GM15510 (cell line): ENCODE data around the gene IPO8.

ENCODE experiments used
- POLR2A ChIP-seq: IDR thresholded peaks from 3 replicates; pipeline ENCODE4 v1.6.1; 2011; ENCODE audit warnings: borderline replicate concordance; ENCODE audit not compliant: insufficient read length; ENCODE audit errors: extremely low read depth

Gene IPO8

GRCh38 chr12:30696943-30697342 is 1.3 kb upstream of the IPO8 start:
- no peak for TF ChIP-seq POLR2A

GRCh38 chr12:30696486-30696885 is 817 bp upstream of the IPO8 start:
- no peak for TF ChIP-seq POLR2A

GRCh38 chr12:30696103-30696408 is 387 bp upstream of the IPO8 start:
- TF ChIP-seq POLR2A = no peak

- TF ChIP-seq POLR2A = no peak
Observed at GRCh38 chr12:30694412-30695198, 1.1 kb downstream of the IPO8 start.

- no peak for TF ChIP-seq POLR2A
Observed at GRCh38 chr12:30692470-30692869, 3.2 kb downstream of the IPO8 start.

GRCh38 chr12:30691122-30691879 is 4.4 kb downstream of the IPO8 start:
- no peak for TF ChIP-seq POLR2A

- TF ChIP-seq POLR2A = no peak
Observed at GRCh38 chr12:30687265-30687986, 8.2 kb downstream of the IPO8 start.

- no peak for TF ChIP-seq POLR2A
Observed at GRCh38 chr12:30679241-30679640, 16.4 kb downstream of the IPO8 start.

- no peak for TF ChIP-seq POLR2A
Observed at GRCh38 chr12:30678221-30678620, 17.4 kb downstream of the IPO8 start.

GRCh38 chr12:30661210-30661609 is 34.5 kb downstream of the IPO8 start:
- no peak for TF ChIP-seq POLR2A

- TF ChIP-seq POLR2A = no peak
Observed at GRCh38 chr12:30652034-30652696, 43.5 kb downstream of the IPO8 start.

GRCh38 chr12:30646821-30647220 is 48.8 kb downstream of the IPO8 start:
- no peak for TF ChIP-seq POLR2A

- TF ChIP-seq POLR2A = no peak
Observed at GRCh38 chr12:30643366-30643765, 52.3 kb downstream of the IPO8 start.

GRCh38 chr12:30640392-30640791 is 55.3 kb downstream of the IPO8 start:
- no peak for TF ChIP-seq POLR2A

- no peak for TF ChIP-seq POLR2A
Observed at GRCh38 chr12:30635385-30635784, 60.3 kb downstream of the IPO8 start.
